Measurements from ENCODE around the gene BIRC6. TPM values are rescaled to one million over a fixed set of nuclear protein-coding genes. Genes with fewer than 3 reads are reported as not detected.
A peak's percentile ranks its signal among the peaks of the same experiment; 100 is the strongest.

BIRC6 gene
- total RNA-seq, 2 donors from 2014 or later = 147 to 148 TPM

GRCh38 chr2:32384529-32384928 is 27.7 kb downstream of the BIRC6 start:
- H3K9me3 ChIP-seq (ENCODE audit: control insufficient read depth, low read length, poor library complexity, severe bottlenecking) = no peaks in the 10 kb centered on the region
- ATAC-seq (no peak), DNase-seq (no peak)
- Mint-ChIP-seq H3K36me3 (ENCODE audit: low read depth) (peaks cover 2% of the 10 kb centered on the region), H3K27me3 (no peaks in the 10 kb centered on the region), H3K27ac (peak overlapping the region; percentile 3), H3K4me3 (no peak overlapping the region), H3K4me1 (peaks cover 13% of the 10 kb centered on the region)

- DNase-seq (no peak), ATAC-seq (no peak)
- Mint-ChIP-seq H3K4me3 (no peak overlapping the region), H3K27me3 (no peaks in the 10 kb centered on the region), H3K36me3 (ENCODE audit: low read depth) (peaks cover 2% of the 10 kb centered on the region), H3K4me1 (peaks cover 13% of the 10 kb centered on the region), H3K27ac (peak overlapping the region; percentile 19)
- no peaks in the 10 kb centered on the region for H3K9me3 ChIP-seq (ENCODE audit: control insufficient read depth, low read length, poor library complexity, severe bottlenecking)
These were observed 29.9 kb downstream of the BIRC6 start for GRCh38 chr2:32386739-32387138.

- H3K36me3 Mint-ChIP-seq (ENCODE audit: low read depth) = peaks cover 5% of the 10 kb centered on the region
- H3K27ac Mint-ChIP-seq = no peak overlapping the region
- no peaks in the 10 kb centered on the region for H3K27me3 Mint-ChIP-seq
- no peak overlapping the region for H3K4me3 Mint-ChIP-seq
- no peak for ATAC-seq
- H3K9me3 ChIP-seq (ENCODE audit: control insufficient read depth, low read length, poor library complexity, severe bottlenecking) = no peaks in the 10 kb centered on the region
- no peak for DNase-seq
- H3K4me1 Mint-ChIP-seq = peaks cover 4% of the 10 kb centered on the region
These were observed 42.4 kb downstream of the BIRC6 start for GRCh38 chr2:32399221-32399620.

- Mint-ChIP-seq H3K27ac (peak overlapping the region; percentile 49), H3K4me3 (no peak overlapping the region), H3K4me1 (peaks cover 4% of the 10 kb centered on the region), H3K27me3 (no peaks in the 10 kb centered on the region), H3K36me3 (ENCODE audit: low read depth) (no peaks in the 10 kb centered on the region)
- DNase-seq = no peak
- ATAC-seq = no peak
- H3K9me3 ChIP-seq (ENCODE audit: control insufficient read depth, low read length, poor library complexity, severe bottlenecking) = no peaks in the 10 kb centered on the region
These were observed 45.3 kb downstream of the BIRC6 start for GRCh38 chr2:32402091-32402490.

GRCh38 chr2:32403782-32404181 is 47.0 kb downstream of the BIRC6 start:
- H3K4me1 Mint-ChIP-seq = peaks cover 5% of the 10 kb centered on the region
- H3K27me3 Mint-ChIP-seq = no peaks in the 10 kb centered on the region
- peaks cover 3% of the 10 kb centered on the region for H3K36me3 Mint-ChIP-seq (ENCODE audit: low read depth)
- no peaks in the 10 kb centered on the region for H3K9me3 ChIP-seq (ENCODE audit: control insufficient read depth, low read length, poor library complexity, severe bottlenecking)
- ATAC-seq (no peak), DNase-seq (no peak)
- no peak overlapping the region for H3K4me3 Mint-ChIP-seq
- H3K27ac Mint-ChIP-seq = no peak overlapping the region

GRCh38 chr2:32404691-32405090 is 47.9 kb downstream of the BIRC6 start:
- no peaks in the 10 kb centered on the region for H3K9me3 ChIP-seq (ENCODE audit: control insufficient read depth, low read length, poor library complexity, severe bottlenecking)
- Mint-ChIP-seq H3K36me3 (ENCODE audit: low read depth) (peaks cover 3% of the 10 kb centered on the region), H3K27ac (no peak overlapping the region), H3K4me1 (peaks cover 5% of the 10 kb centered on the region), H3K4me3 (no peak overlapping the region), H3K27me3 (no peaks in the 10 kb centered on the region)
- ATAC-seq = no peak
- DNase-seq = no peak

- H3K4me3 Mint-ChIP-seq = no peak overlapping the region
- H3K9me3 ChIP-seq (ENCODE audit: control insufficient read depth, low read length, poor library complexity, severe bottlenecking) = no peaks in the 10 kb centered on the region
- no peaks in the 10 kb centered on the region for H3K36me3 Mint-ChIP-seq (ENCODE audit: low read depth)
- peaks cover 17% of the 10 kb centered on the region for H3K4me1 Mint-ChIP-seq
- no peak for ATAC-seq
- H3K27me3 Mint-ChIP-seq = no peaks in the 10 kb centered on the region
- no peak for DNase-seq
- H3K27ac Mint-ChIP-seq = peak overlapping the region; percentile 37
These were observed 59.7 kb downstream of the BIRC6 start for GRCh38 chr2:32416519-32416918.

GRCh38 chr2:32417659-32418058 is 60.8 kb downstream of the BIRC6 start:
- Mint-ChIP-seq H3K4me3 (no peak overlapping the region), H3K4me1 (peaks cover 26% of the 10 kb centered on the region), H3K27ac (no peak overlapping the region), H3K27me3 (no peaks in the 10 kb centered on the region), H3K36me3 (ENCODE audit: low read depth) (no peaks in the 10 kb centered on the region)
- DNase-seq (no peak), ATAC-seq (no peak)
- no peaks in the 10 kb centered on the region for H3K9me3 ChIP-seq (ENCODE audit: control insufficient read depth, low read length, poor library complexity, severe bottlenecking)

- no peaks in the 10 kb centered on the region for H3K36me3 Mint-ChIP-seq (ENCODE audit: low read depth)
- H3K4me3 Mint-ChIP-seq = no peak overlapping the region
- H3K27me3 Mint-ChIP-seq = no peaks in the 10 kb centered on the region
- H3K4me1 Mint-ChIP-seq = peaks cover 30% of the 10 kb centered on the region
- H3K9me3 ChIP-seq (ENCODE audit: control insufficient read depth, low read length, poor library complexity, severe bottlenecking) = no peaks in the 10 kb centered on the region
- DNase-seq (no peak), ATAC-seq (no peak)
- H3K27ac Mint-ChIP-seq = no peak overlapping the region
These were observed 62.0 kb downstream of the BIRC6 start for GRCh38 chr2:32418778-32419177.

GRCh38 chr2:32422133-32422532 is 65.3 kb downstream of the BIRC6 start:
- Mint-ChIP-seq H3K36me3 (ENCODE audit: low read depth) (no peaks in the 10 kb centered on the region), H3K4me3 (no peak overlapping the region), H3K27ac (peak overlapping the region; percentile 27), H3K27me3 (no peaks in the 10 kb centered on the region), H3K4me1 (peaks cover 45% of the 10 kb centered on the region)
- DNase-seq = no peak
- no peak for ATAC-seq
- no peaks in the 10 kb centered on the region for H3K9me3 ChIP-seq (ENCODE audit: control insufficient read depth, low read length, poor library complexity, severe bottlenecking)

- no peaks in the 10 kb centered on the region for H3K36me3 Mint-ChIP-seq (ENCODE audit: low read depth)
- H3K27me3 Mint-ChIP-seq = no peaks in the 10 kb centered on the region
- no peak overlapping the region for H3K27ac Mint-ChIP-seq
- H3K4me1 Mint-ChIP-seq = peaks cover 53% of the 10 kb centered on the region
- H3K9me3 ChIP-seq (ENCODE audit: control insufficient read depth, low read length, poor library complexity, severe bottlenecking) = no peaks in the 10 kb centered on the region
- ATAC-seq = no peak
- no peak for DNase-seq
- H3K4me3 Mint-ChIP-seq = no peak overlapping the region
These were observed 66.7 kb downstream of the BIRC6 start for GRCh38 chr2:32423536-32423935.

GRCh38 chr2:32424739-32425138 is 67.9 kb downstream of the BIRC6 start:
- Mint-ChIP-seq H3K4me1 (peaks cover 53% of the 10 kb centered on the region), H3K36me3 (ENCODE audit: low read depth) (no peaks in the 10 kb centered on the region), H3K27ac (peak overlapping the region; percentile 21), H3K27me3 (no peaks in the 10 kb centered on the region), H3K4me3 (no peak overlapping the region)
- no peaks in the 10 kb centered on the region for H3K9me3 ChIP-seq (ENCODE audit: control insufficient read depth, low read length, poor library complexity, severe bottlenecking)
- no peak for ATAC-seq
- DNase-seq = no peak

GRCh38 chr2:32425719-32426141 is 68.9 kb downstream of the BIRC6 start:
- H3K4me3 Mint-ChIP-seq = no peak overlapping the region
- no peaks in the 10 kb centered on the region for H3K36me3 Mint-ChIP-seq (ENCODE audit: low read depth)
- no peaks in the 10 kb centered on the region for H3K27me3 Mint-ChIP-seq
- H3K27ac Mint-ChIP-seq = peak overlapping the region; percentile 21
- no peaks in the 10 kb centered on the region for H3K9me3 ChIP-seq (ENCODE audit: control insufficient read depth, low read length, poor library complexity, severe bottlenecking)
- DNase-seq = no peak
- no peak for ATAC-seq
- peaks cover 47% of the 10 kb centered on the region for H3K4me1 Mint-ChIP-seq

GRCh38 chr2:32427672-32428610 is 71.1 kb downstream of the BIRC6 start:
- ATAC-seq = no peak
- no peaks in the 10 kb centered on the region for H3K27me3 Mint-ChIP-seq
- no peaks in the 10 kb centered on the region for H3K9me3 ChIP-seq (ENCODE audit: control insufficient read depth, low read length, poor library complexity, severe bottlenecking)
- H3K36me3 Mint-ChIP-seq (ENCODE audit: low read depth) = peaks cover 6% of the 10 kb centered on the region
- peak overlapping the region; percentile 56 for H3K4me3 Mint-ChIP-seq
- H3K27ac Mint-ChIP-seq = peak overlapping the region; percentile 81
- peaks cover 38% of the 10 kb centered on the region for H3K4me1 Mint-ChIP-seq
- no peak for DNase-seq

Data from T-helper 17 cell (primary cell).